Measurements from ENCODE around the gene GNG8.

GRCh38 chr19:46625731-46626130 lies 10.3 kb downstream of the GNG8 start:
- no peak for TF ChIP-seq ZBTB49 (CRISPR knock-in tag; IDR thresholded peaks at IDR 0.05; ENCODE audit: borderline replicate concordance)
- no peak for TF ChIP-seq CEBPB (IDR thresholded peaks at IDR 0.05; ENCODE audit: borderline replicate concordance, low read depth, low read length)
- no peak for TF ChIP-seq ZNF12 (CRISPR knock-in tag; IDR thresholded peaks at IDR 0.05)
- no peak for TF ChIP-seq POLR2A (IDR thresholded peaks at IDR 0.05; ENCODE audit: insufficient read depth in 1 of 2, low read depth in 2 of 2, low read length in 2 of 2)
- TF ChIP-seq TAF1 (CRISPR knock-in tag; IDR thresholded peaks at IDR 0.05) = no peak
- TF ChIP-seq NR2F1 (CRISPR knock-in tag; IDR thresholded peaks at IDR 0.05) = no peak
- TF ChIP-seq ZNF607 (CRISPR knock-in tag; IDR thresholded peaks at IDR 0.05; ENCODE audit: borderline replicate concordance) = no peak
- no peak for TF ChIP-seq PREB (CRISPR knock-in tag; IDR thresholded peaks at IDR 0.05)
- TF ChIP-seq ARID3A (IDR thresholded peaks at IDR 0.05; ENCODE audit: low read depth, low read length) = no peak
- TF ChIP-seq ZNF383 (CRISPR knock-in tag; IDR thresholded peaks at IDR 0.05; ENCODE audit: borderline replicate concordance) = no peak
- no peak for TF ChIP-seq RNF219 (CRISPR knock-in tag; IDR thresholded peaks at IDR 0.05)
- TF ChIP-seq SOX6 (IDR thresholded peaks at IDR 0.05) = no peak
- TF ChIP-seq SOX6 (CRISPR knock-in tag; IDR thresholded peaks at IDR 0.05) = no peak
